HepG2 (cell line): ENCODE data around the gene KAZN.

Experiments
- ATF7-NPFF ChIP-seq: sonication (generic); formaldehyde crosslinking; IDR thresholded peaks from 2 replicates; pipeline ENCODE4 v1.8.1; 2023; ENCODE audit warnings: mild to moderate bottlenecking, low read depth, missing genetic modification reagents, moderate library complexity
- FOXK2 ChIP-seq: fragments of 450-650 bp; IDR thresholded peaks from 2 replicates; pipeline ENCODE4 v1.6.1; 2016
- GABPA ChIP-seq, 2 experiments: IDR thresholded peaks; 2 replicates each; pipeline ENCODE4 v1.6.1; 2011 to 2016; ENCODE audit warnings: low read depth in 2 of 2, low read length in 1 of 2, missing biosample characterization in 1 of 2, missing genetic modification characterization in 1 of 2
- RAD21 ChIP-seq: fragments of 450-650 bp; formaldehyde crosslinking; IDR thresholded peaks from 2 replicates; pipeline ENCODE4 v1.5.0; 2020; ENCODE audit warnings: mild to moderate bottlenecking
- SAFB2 ChIP-seq: sonication (generic); formaldehyde crosslinking; IDR thresholded peaks from 2 replicates; pipeline ENCODE4 v1.5.1; 2020; ENCODE audit warnings: missing genetic modification reagents, low read depth, mild to moderate bottlenecking, borderline replicate concordance
- SOX6 ChIP-seq, 2 experiments: fragments of 450-650 bp in 1 of 2; sonication (generic) in 1 of 2; formaldehyde crosslinking in 1 of 2; IDR thresholded peaks; 2 replicates each; pipeline versions ENCODE4 v1.4.0 to v1.6.1; 2017 to 2020; ENCODE audit warnings: antibody characterized with exemption in 1 of 2, mild to moderate bottlenecking in 1 of 2, missing genetic modification reagents in 1 of 2
- SRF ChIP-seq: IDR thresholded peaks from 2 replicates; pipeline ENCODE4 v1.6.1; 2011; ENCODE audit warnings: mild to moderate bottlenecking, low read depth, low read length, moderate library complexity
- TAF15 ChIP-seq: fragments of 200-400 bp; formaldehyde crosslinking; IDR thresholded peaks from one replicate; pipeline ENCODE4 v1.6.1; 2018; ENCODE audit warnings: mild to moderate bottlenecking, low read depth, low read length; ENCODE audit not compliant: poor library complexity, severe bottlenecking
- ZMYM2 ChIP-seq: sonication (generic); formaldehyde crosslinking; IDR thresholded peaks from 2 replicates; pipeline ENCODE4 v1.8.0; 2022; ENCODE audit warnings: mild to moderate bottlenecking, missing genetic modification reagents
- ZNF121 ChIP-seq: sonication (generic); formaldehyde crosslinking; IDR thresholded peaks from 2 replicates; pipeline ENCODE4 v1.5.0; 2020; ENCODE audit warnings: mild to moderate bottlenecking, missing genetic modification reagents
- TF ChIP-seq, protein P1 (sequence below): sonication (generic); formaldehyde crosslinking; IDR thresholded peaks from 2 replicates; pipeline ENCODE4 v1.5.0; 2020; ENCODE audit warnings: mild to moderate bottlenecking, missing genetic modification reagents, moderate library complexity
- TF ChIP-seq, protein P2 (sequence below): sonication (generic); formaldehyde crosslinking; IDR thresholded peaks from 2 replicates; pipeline ENCODE4 v1.8.1; 2023; ENCODE audit warnings: mild to moderate bottlenecking, moderate library complexity, missing genetic modification reagents
- TF ChIP-seq, protein P3 (sequence below): sonication (generic); formaldehyde crosslinking; IDR thresholded peaks from 2 replicates; pipeline ENCODE4 v1.4.0; 2020; ENCODE audit warnings: missing genetic modification reagents

DNA sequence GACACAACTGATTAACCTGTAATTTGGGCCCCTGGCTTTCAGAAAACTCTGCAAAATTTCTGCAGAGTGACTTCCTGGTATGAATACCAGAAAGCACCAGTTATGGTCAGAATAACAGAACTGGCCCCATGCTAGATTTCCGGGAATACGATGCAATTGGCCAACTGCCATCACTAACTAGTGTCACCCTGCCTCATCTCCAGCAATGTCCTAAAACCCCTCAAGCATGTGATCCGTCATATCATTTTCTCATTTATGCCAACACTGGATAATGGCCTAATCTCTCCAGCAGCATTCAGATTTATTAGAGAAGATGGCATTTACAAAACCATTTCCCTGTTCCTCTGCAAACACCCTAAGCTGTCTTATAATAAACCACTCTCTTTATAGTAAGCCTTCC is 15.4 kb downstream of the KAZN start:
- TF ChIP-seq, protein P1, sequence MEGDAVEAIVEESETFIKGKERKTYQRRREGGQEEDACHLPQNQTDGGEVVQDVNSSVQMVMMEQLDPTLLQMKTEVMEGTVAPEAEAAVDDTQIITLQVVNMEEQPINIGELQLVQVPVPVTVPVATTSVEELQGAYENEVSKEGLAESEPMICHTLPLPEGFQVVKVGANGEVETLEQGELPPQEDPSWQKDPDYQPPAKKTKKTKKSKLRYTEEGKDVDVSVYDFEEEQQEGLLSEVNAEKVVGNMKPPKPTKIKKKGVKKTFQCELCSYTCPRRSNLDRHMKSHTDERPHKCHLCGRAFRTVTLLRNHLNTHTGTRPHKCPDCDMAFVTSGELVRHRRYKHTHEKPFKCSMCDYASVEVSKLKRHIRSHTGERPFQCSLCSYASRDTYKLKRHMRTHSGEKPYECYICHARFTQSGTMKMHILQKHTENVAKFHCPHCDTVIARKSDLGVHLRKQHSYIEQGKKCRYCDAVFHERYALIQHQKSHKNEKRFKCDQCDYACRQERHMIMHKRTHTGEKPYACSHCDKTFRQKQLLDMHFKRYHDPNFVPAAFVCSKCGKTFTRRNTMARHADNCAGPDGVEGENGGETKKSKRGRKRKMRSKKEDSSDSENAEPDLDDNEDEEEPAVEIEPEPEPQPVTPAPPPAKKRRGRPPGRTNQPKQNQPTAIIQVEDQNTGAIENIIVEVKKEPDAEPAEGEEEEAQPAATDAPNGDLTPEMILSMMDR, result no peak
- TF ChIP-seq SOX6 (IDR thresholded peaks at IDR 0.05) (no peak), SOX6 (CRISPR knock-in tag; IDR thresholded peaks at IDR 0.05) (no peak), RAD21 (CRISPR knock-in tag) (no peak), ZNF121 (CRISPR knock-in tag) (no peak), GABPA (IDR thresholded peaks at IDR 0.05; ENCODE audit: low read depth, low read length) (no peak), GABPA (CRISPR knock-in tag; IDR thresholded peaks at IDR 0.05; ENCODE audit: low read depth) (no peak), SAFB2 (CRISPR knock-in tag) (no peak), FOXK2 (no peak), ZMYM2 (no peak), SRF (no peak), TAF15 (no peak), ATF7-NPFF (CRISPR knock-in tag) (no peak)
- TF ChIP-seq, protein P2, sequence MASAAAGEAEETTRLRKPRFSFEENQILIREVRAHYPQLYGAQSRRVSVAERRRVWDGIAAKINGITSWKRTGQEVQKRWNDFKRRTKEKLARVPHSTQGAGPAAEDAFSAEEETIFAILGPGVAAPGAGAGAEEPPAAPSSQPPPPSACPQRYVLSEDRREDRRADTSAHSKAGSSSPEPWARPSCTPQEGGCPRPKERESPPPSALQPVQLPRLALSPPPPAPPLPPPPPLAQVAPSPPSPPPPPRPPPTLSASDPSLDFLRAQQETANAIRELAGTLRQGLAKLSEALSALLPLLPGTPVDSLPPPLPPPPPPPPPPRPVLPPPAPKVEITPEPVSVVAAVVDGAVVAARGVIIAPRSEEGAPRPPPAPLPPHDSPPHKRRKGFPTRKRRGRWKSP (CRISPR knock-in tag), result no peak
- TF ChIP-seq, protein P3, sequence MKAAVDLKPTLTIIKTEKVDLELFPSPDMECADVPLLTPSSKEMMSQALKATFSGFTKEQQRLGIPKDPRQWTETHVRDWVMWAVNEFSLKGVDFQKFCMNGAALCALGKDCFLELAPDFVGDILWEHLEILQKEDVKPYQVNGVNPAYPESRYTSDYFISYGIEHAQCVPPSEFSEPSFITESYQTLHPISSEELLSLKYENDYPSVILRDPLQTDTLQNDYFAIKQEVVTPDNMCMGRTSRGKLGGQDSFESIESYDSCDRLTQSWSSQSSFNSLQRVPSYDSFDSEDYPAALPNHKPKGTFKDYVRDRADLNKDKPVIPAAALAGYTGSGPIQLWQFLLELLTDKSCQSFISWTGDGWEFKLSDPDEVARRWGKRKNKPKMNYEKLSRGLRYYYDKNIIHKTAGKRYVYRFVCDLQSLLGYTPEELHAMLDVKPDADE (CRISPR knock-in tag), result no peak
